Endothelial cell of umbilical vein (primary cell): Measurements from ENCODE around the gene PARVA.

ENCODE experiments used
- CTCF ChIP-seq, 2 donors: IDR thresholded peaks; 1 replicate in 1 of 2; 2 replicates in 1 of 2; pipeline ENCODE4 v1.5.1; 2011; ENCODE audit warnings: low read length in 2 of 2, mild to moderate bottlenecking in 2 of 2, moderate library complexity in 2 of 2, control low read depth in 1 of 2, inconsistent platforms in 1 of 2, low read depth in 1 of 2; ENCODE audit not compliant: insufficient read depth in 1 of 2; ENCODE audit errors: extremely low read depth in 1 of 2
- EZH2 ChIP-seq: IDR thresholded peaks from 2 replicates; pipeline ENCODE4 v1.6.1; 2012; ENCODE audit warnings: borderline replicate concordance, low read depth, mild to moderate bottlenecking, moderate library complexity, low read length, inconsistent platforms; ENCODE audit not compliant: severe bottlenecking
- GATA2 ChIP-seq: IDR thresholded peaks from 2 replicates; pipeline ENCODE4 v1.7.0; 2011; ENCODE audit warnings: low read depth, mild to moderate bottlenecking, moderate library complexity, mixed read lengths, low read length; ENCODE audit not compliant: insufficient read length, insufficient read depth
- POLR2A ChIP-seq: IDR thresholded peaks from 2 replicates; pipeline ENCODE4 v1.6.1; 2012; ENCODE audit warnings: low read depth, mild to moderate bottlenecking, control low read depth, low read length
- POLR2AphosphoS5 ChIP-seq: IDR thresholded peaks from 2 replicates; pipeline ENCODE4 v1.6.1; 2012; ENCODE audit warnings: low read depth, mild to moderate bottlenecking, control low read depth, low read length, moderate library complexity; ENCODE audit not compliant: insufficient read depth

- no peak for TF ChIP-seq CTCF (IDR thresholded peaks at IDR 0.05; ENCODE audit: extremely low read depth in 1 of 2, insufficient read depth in 1 of 2, low read depth in 1 of 2, low read length in 2 of 2)
- no peak for TF ChIP-seq EZH2
- TF ChIP-seq POLR2A, result no peak
- TF ChIP-seq GATA2, result no peak
- no peak for TF ChIP-seq POLR2AphosphoS5
These were observed 151.1 kb downstream of the PARVA start for GRCh38 chr11:12528487-12528886.
